NCI-H1930 (cell line): ENCODE data around the gene RABGAP1L.
"Not testable (repeated sequence)": the region's sequence is repeated elsewhere in the genome, so short reads cannot be mapped to it uniquely, and the experiment has no call there.

Source experiments
- DNase-seq, 2 experiments: peaks; one replicate each; lab custom pipeline; 2025; lab: John Stamatoyannopoulos, UW

The RABGAP1L gene

DNA sequence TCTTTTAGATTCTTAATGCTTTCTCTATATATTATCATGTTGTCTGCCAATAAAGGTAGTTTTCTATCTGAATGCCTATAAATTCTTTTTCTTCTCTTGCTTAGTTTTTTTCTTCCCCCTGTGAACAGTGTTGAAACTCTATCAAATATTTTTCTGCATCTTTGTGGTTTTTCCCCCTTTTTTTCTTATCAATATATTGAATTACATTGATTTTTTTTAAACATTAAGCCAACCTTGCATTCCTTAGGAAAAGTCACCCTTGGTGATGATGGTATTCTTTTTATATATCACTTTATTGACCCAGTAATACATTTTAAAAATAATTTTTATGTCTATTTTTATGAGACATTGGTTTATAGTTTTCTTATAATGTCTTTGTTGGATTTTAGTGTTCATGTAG lies 131.7 kb downstream of the RABGAP1L start:
- DNase-seq, result no peak

DNA sequence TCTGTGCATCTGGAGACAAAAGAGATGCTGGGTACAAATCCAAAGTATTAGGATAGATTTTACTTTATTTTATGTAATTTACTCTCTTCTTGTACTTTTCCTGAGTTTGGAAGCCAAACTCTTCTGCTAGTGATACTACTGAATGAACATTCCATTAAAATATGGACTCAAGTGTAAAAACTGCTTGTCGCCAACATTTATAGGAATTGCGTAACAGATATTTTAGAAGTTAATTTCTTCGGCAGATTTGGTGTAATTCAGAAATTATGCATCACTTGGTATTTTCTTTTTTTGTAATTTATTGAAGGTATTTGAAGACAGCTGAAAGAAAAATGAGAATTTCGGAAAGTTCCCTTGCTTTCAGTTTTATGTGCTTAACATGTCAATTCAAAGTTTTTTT lies 137.0 kb downstream of the RABGAP1L start:
- DNase-seq, result no peak

DNA sequence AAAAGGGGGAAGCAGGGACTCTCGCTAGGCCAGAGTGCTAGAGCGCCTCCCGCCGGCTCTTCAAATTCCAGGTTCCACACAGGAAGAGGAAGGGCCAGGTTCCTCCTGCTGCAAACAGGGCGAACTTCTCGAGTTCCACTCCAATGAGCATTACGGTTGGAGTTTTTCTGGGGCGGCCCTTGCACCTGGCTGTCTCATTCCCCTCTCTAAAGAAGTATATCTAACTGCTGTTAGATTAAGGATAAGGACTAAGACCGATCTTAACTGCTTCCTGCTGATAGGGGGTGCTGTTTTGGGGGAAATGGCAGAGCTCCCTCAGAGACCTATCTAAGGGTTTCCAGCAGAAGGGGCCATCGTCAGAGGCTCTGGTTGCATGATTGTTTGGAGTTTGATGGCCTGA lies 138.0 kb downstream of the RABGAP1L start:
- DNase-seq, result no peak

DNA sequence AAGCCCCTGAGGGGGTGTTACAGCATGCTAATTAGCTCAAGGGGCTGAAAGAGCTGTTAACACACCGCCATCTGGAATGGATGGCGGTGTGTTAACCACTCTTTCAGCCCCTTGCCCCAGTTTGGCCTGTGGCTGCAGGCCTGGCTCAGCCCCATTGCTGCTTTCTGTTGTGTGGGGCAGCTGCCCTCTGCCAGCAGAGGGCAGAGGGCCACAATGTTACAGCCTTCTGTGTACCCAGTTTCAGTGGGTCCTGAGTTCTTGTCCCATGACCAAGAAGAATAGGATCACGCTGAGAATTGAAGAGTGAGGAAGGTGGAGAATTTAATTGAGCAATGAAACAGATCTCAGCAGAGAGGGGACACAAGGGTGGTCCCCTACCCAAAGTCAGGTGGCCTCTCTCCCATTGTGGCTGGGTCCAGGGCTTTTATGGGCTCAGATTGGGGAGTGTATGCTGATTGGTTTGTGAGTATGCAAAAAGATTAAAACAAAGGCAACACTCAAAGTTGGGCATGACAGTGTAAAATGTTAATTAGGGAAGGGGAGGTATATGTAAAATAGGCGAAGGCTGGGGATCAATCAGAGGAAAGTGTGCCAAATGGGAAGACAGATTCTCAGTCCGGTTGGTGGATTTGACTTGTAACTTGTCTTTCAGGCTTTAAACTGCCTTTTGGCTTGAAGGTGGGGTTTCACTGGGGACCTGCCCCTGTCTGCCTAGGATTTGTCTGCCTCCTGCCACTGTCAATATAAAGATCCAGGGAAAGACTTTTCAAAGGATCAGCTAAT lies 142.2 kb downstream of the RABGAP1L start:
- no peak for DNase-seq

DNA sequence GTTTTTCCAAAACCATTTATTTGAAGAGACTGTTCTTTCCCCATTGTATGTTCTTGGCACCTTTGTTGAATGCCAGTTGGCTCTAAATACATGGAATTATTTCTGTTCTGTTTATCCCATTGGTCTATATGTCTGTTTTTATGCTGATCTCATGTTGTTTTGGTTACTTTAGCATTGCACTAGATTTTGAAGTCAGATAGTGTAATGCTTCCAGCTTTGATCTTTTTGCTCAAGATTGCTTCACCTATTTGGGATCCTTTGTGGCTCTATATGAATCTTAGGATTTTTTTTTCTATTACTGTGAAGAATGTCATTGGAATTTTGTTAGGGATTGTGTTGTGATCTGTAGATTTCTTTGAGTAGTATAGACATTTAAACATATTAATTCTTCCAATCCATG lies 149.3 kb downstream of the RABGAP1L start:
- no peak for DNase-seq

DNA sequence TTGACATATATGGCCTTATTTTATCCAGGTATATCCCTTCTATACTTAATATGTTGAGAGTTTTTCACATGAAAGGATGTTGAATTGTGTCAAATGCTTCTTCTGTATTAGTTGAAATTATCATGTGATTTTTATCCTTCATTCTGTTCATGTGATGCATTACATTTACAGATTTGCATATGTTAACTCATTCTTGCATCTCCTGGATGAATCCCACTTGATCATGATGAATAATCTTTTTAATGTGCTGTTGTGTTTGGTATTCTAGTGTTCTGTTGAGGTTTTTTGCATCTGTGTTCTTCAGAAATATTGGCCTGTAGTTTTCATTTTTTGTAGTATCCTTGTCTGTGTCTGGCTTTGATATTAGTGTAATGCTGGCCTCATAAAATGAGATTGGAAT lies 150.2 kb downstream of the RABGAP1L start:
- no peak for DNase-seq

DNA sequence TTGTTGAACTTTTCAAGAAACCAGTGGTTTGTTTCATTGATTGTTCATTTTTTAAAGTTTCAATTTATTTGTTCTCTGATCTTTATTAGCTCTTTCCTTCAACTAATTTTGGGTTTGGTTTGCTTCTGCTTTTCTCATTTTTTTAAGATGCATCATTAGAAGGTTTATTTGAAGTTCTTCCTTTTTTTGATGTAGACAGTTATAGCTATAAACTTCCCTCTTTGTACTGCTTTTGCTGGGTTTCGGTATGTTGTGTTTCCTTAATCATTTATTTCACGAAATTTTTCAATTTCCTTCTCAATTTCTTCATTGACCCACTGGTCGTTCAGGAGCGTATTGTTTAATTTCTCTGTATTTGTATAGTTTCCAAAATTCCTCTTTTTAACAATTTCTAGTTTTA lies 155.1 kb downstream of the RABGAP1L start:
- no peak for DNase-seq

DNA sequence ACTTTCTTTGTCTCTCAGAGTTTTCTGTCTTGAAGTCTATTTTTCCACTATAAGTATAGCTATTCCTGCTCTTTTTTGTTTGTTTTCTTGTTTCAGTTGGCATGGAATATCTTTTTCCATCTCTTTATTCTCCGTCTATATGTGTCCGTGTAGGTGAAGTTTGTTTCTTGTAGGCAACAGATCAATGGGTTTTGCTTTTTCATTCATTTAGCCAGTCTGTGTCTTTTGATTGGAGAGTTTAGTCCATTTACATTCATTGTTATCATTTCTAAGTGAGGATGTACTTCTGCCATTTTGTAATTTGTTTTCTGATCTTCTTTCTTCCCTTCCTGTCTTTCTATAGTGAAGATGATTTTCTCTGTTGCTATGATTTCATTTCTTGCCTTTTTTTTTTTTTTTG lies 155.9 kb downstream of the RABGAP1L start:
- DNase-seq, result no peak

DNA sequence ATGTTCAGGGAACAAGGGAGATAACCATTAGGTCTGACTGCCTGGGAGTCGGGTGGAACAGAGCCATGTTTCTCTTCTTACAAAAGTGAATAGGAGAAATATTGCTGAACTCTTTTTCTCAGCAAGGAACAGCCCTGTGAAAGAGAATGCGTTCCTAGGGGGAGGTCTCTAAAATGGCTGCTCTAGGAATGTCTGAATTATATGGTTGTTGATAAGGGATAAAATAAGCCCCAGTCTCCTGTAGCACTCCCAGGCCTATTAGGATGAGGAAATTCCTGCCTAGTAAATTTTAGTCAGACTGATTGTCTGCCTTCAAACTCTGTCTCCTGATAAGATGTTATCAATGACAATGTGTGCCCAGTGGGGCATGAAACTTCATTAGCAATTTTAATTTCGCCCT lies 161.6 kb downstream of the RABGAP1L start:
- not testable (repeated sequence) for DNase-seq

DNA sequence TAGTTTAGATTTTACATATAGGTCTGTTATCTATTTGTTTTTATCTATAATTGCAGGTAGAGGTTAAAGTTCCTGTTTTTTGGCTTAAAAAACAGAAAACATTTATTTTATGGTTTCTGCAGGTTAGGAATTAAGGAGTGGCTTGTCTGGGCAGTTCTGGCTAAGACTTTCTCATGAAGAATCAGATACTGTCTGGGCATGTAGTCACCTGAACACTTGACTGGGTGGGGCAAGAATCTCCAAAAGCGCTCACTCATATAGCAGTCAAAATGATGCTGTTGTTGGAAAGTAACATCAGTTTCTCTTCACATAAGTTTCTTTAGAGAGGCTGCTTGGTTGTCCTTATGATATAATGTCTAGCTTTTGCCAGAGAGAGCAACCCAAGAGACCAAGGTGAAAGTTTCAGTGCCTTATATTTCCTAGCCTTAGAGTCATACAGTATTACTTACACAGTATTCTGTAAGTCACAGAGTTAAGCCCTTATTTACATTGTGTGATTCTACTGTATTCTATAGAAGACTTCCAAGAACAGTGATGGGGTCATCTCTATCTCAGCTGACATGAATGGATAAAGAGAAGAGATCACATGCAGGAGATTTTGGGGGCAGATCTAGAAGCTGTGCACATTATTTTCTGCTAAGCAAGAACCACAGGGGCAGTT lies 163.0 kb downstream of the RABGAP1L start:
- DNase-seq, result no peak

DNA sequence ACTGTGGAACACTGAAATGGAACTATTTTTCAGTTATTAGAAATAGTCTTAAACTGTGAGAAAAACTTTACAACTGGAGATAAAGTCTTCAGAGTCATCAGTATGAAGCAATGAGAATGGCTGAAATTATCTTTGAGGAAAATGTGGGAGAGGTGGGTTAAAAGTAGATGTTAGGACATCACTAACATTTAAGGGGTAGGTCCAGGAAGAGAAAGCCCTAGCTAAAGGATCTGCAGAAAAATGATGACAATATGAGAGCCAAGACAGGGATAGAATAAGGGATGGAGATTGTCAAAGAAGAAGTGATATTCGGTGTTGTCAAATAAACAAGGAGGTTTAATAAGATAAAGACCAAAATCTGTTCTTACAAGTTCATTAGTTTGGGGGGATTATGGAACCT lies 165.2 kb downstream of the RABGAP1L start:
- no peak for DNase-seq

DNA sequence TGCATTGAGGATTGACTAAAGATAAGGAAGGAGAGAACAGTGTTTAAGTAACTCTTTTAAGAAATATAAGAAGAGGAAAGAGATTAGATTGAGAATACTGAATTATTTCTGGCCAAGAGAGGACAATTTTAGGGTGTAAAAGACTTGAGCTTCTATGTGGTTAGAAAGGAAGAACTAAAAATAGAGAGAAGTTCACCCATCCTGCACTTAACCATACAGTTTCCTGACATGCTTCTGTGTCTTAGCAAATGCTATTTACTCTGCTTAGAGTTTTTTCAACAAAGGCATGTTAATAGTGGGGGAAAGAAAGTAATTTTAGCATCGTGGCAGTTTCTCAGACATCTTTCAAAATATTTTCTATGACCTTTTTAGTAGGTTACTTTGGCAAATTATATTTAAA lies 165.6 kb downstream of the RABGAP1L start:
- no peak for DNase-seq

DNA sequence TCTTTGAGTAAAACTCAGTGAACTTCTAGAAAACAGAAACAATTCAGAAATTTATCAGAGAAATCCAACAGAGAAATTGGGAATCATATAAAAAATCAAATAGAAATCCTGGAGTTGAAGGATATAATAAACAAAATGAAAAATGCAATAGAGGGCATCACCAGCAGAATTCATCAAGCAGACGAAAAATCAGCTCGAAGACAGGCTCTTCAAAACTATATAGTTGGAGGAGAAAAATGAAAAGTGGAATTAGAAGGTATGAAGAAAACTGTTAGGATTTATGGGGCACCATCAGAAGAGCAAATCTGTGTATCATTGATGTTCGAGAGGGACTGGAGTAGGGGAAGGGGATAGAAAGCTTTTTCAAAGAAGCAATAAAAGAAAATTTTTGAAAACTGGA lies 167.0 kb downstream of the RABGAP1L start:
- no peak for DNase-seq

DNA sequence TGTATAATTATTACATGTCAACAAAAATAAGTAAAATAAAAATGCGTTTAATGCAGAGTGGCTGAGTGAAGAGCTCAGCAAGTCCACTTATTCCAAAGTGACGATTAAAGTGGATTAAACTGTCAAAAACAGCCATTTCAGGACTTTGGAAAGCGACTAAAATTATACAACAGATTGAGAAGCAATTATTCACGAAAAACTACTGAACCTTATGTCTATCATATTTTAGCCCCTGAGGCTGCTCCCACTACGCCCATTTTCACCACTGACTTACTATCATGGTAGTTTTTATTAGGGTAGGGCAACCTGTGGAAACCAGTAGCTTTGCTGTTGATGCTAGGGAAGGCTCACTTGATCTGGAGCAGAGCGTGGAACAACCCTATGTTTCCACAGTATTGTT lies 174.1 kb downstream of the RABGAP1L start:
- no peak for DNase-seq

DNA sequence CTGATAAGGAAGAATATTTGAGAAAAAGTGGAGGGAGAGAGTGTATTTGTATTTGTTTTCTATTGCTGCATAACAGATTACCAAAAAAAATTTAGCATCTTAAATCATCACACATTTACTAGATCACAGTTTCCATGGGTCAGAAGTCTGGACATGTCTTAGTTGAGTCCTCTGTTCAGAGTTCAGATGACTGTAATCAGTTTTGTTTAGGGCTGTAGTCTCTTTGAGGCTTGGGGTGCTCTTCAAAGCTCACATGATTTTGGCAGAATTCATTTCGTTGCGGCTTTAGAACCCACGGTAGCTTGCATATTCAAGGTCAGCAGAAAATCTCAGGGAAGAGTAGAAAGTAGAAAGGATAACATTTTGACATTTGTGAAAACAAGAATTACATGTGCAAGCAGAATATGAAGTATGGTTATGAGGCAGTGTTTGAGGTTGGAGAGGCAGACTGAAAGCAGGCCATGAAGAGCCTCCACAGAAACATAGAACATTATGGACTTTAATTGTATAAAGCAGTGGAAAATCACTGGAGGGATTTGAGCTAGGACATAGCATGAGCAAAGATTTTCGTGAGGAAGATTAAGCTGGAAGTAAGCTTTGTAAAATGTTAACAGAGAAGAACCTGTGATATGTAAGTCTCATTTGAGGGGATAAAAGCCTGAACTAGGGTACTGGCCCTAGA lies 177.8 kb downstream of the RABGAP1L start:
- DNase-seq, result no peak

DNA sequence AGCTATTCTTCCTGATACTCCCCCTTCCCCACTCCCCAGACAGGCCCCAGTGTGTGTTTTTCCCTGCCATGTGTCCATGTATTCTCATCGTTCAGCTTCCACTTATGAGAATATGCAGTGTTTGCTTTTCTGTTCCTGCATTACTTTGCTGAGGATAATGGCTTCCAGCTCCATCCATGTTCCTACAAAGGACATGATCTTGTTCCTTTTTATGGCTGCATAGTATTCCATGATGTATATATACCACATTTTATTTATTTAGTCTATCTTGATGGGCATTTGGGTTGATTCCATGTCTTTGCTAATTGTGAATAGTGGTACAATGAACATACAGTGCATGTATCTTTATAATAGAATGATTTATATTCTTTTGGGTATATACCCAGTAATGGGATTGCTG lies 181.1 kb downstream of the RABGAP1L start:
- DNase-seq, result not testable (repeated sequence)

DNA sequence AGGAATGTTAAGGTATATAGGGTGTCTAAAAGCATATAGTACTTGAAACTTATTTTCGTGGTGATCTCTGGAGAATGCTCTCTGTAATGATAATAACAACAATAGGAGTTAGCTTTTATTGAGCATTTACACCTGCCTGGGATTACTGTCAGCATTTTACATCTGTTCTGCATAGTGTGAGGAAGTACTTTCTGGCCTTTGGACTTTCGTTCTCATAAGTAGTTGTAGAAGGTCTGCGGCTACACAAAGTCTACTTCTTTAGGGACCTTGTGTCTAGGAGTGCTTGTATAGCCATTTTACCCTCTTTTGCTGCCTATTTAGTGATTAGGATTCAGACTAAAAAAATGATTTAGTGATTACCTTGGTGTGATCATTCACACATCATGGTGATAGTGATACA lies 184.8 kb downstream of the RABGAP1L start:
- no peak for DNase-seq

DNA sequence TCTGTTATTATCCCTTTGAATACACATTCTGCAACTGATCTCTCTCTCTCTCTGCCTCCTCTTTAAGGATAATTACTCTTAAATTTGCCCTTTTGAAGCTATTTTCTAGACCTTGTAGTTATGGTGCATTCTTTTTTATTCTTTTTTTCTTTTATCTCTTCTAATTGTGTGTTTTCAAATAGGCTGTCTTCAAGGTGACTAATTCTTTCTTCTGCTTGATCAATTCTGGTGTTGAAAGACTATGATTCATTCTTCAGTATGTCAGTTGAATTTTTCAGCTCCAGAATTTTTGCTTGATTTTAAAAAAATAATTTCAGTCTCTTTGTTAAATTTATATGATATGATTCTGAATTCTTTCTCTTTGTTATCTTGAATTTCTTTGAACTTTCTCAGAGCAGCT lies 192.8 kb downstream of the RABGAP1L start:
- DNase-seq, result no peak

DNA sequence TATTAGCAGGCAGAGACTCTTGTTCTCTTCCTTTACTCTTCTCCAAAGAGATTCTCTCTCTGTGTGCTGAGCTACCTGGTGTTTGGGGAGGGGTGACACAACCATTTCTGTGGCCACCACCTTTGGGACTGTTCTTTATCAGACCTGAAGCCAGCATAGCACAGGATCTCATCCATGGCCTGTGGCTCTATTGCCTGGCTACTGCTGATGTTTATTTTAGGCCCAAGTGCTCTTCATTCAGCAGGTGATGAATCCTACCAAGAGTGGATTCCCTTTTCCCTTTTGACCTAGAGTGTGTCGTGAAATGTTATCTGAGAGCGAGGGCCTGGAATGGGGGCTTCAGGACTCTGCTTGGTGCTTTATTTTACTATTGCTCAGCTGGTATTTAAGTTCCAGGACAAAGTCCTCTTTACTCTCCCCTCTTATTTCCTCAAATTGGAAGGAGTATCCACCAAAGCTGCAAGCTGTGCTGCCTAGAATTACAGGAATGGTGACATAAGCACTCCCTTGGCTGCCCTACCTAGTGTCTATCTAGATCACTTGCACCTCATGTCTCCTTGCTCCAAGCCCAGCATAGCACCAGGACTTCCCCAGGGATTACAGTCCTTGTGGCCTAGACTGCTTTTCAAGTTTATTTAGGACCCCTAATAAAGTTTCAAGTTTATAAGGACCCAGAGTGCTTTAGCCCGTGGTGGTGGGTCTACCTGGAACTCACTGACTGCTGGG lies 193.7 kb downstream of the RABGAP1L start:
- DNase-seq, result no peak

DNA sequence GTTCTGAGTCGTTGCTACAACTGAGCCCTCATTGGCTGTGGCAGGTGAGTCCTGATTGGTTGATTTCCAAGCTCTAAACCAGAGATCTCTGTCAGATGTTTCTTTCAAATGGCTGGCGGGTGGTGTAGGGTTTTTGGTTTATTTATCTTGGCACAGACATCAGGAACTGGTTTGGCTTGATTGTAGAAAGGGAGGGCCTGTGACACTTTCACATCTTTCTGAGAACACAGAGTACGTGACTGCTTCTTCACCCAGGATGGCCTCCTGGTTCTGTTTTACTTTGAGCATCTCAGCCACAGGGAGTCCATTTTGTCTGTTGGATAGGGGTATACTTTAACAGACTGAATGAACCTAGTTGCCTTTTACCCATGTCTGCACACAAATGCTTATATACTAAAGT lies 199.0 kb downstream of the RABGAP1L start:
- DNase-seq, result no peak

DNA sequence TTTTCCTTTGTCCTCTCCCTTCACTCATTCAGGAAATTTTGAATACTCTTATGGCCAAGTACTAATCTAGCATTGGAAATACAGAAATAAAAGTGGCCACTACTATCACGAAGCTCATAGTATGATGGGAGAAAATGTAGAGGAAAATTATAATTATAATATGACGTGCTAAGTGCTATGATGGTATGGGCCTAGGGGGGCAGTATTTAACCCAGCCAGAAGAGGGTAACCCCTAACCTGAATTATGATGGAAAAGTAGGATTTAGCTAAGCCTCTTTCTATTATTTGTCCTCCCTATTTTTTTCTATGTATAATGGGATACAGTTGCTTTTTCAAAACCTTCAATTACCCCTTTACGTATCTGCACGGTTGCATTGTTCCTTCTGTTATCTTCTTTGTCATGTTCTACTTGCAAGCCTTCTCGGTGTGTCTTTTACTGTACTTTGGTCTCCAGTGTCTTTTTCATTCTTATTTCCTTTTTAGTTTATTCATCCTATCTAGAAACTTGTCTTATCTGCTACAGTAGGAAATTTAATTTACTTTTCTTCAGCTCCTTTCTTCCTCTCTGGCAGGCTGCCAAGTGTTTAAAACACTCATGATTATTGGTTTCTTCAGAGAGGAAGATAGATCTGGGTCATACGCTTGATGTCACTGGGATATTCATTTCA lies 199.6 kb downstream of the RABGAP1L start:
- no peak for DNase-seq

DNA sequence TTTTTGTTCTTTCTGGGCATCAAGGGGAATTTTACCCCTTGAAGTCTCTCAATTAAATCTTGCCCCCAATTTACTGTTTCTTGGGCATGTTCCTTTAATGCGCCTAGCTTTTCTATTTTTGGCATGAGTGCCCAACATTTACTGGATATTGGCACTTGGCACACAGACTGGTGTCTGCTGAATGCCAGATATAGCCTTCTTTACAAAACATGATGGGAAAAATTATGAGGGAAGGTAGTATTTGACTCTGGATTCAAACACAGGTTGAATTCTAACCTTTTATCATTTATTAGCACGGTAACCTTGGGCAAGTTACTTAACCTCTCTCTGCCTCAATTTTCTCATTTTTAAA lies 200.1 kb downstream of the RABGAP1L start:
- DNase-seq, result no peak
